WERI-Rb-1 (cell line): ENCODE measurements around the gene RTN4.

Source experiments
- DNase-seq: peaks from one replicate; pipeline ENCODE4 v3.0.0-alpha.2; 2020
- H3K27ac ChIP-seq: fragments of 250-450 bp; sonication (Bioruptor Pico); 2 replicates; pipeline ENCODE4 v1.5.1; 2020; ENCODE audit warnings: mild to moderate bottlenecking, moderate library complexity
- H3K27me3 ChIP-seq: fragments of 250-450 bp; sonication (Bioruptor Pico); 2 replicates; pipeline ENCODE4 v1.5.1; 2021; ENCODE audit warnings: mild to moderate bottlenecking, low read depth, moderate library complexity; ENCODE audit not compliant: insufficient read depth, severe bottlenecking
- H3K36me3 ChIP-seq: fragments of 250-450 bp; sonication (Bioruptor Pico); 2 replicates; pipeline ENCODE4 v1.5.1; 2020; ENCODE audit warnings: mild to moderate bottlenecking, moderate library complexity
- H3K4me3 ChIP-seq: 2 replicates; pipeline ENCODE4 v1.5.1; 2011; ENCODE audit warnings: low read depth, mild to moderate bottlenecking, control low read depth, low read length
- H3K9me3 ChIP-seq: fragments of 250-450 bp; sonication (Bioruptor Pico); 2 replicates; pipeline ENCODE4 v1.5.1; 2021; ENCODE audit warnings: mild to moderate bottlenecking, moderate library complexity; ENCODE audit not compliant: severe bottlenecking
- CTCF ChIP-seq: IDR thresholded peaks from 2 replicates; pipeline ENCODE4 v1.5.1; 2011; ENCODE audit warnings: low read depth, mild to moderate bottlenecking, control low read depth, inconsistent platforms, low read length

RTN4 gene

GRCh38 chr2:55029098-55029497, 21.2 kb downstream of the RTN4 start:
- Histone ChIP-seq H3K27me3 (no peaks in the 10 kb centered on the region), H3K4me3 (no peak overlapping the region), H3K9me3 (no peaks in the 10 kb centered on the region), H3K27ac (no peak overlapping the region), H3K36me3 (peaks cover 36% of the 10 kb centered on the region)
- no peak for DNase-seq
- no peak for TF ChIP-seq CTCF

- Histone ChIP-seq H3K9me3 (no peaks in the 10 kb centered on the region), H3K27ac (no peak overlapping the region), H3K4me3 (no peak overlapping the region), H3K27me3 (no peaks in the 10 kb centered on the region), H3K36me3 (peaks cover 42% of the 10 kb centered on the region)
- no peak for DNase-seq
- no peak for TF ChIP-seq CTCF
These were observed 23.0 kb downstream of the RTN4 start for GRCh38 chr2:55027226-55027625.

- H3K36me3 ChIP-seq: peaks cover 42% of the 10 kb centered on the region
- DNase-seq: no peak
- no peaks in the 10 kb centered on the region for H3K9me3 ChIP-seq
- H3K4me3 ChIP-seq: no peak overlapping the region
- H3K27me3 ChIP-seq: no peaks in the 10 kb centered on the region
- no peak overlapping the region for H3K27ac ChIP-seq
- no peak for TF ChIP-seq CTCF
These were observed 24.0 kb downstream of the RTN4 start for GRCh38 chr2:55026202-55026601.

GRCh38 chr2:55025627-55026026, 24.6 kb downstream of the RTN4 start:
- H3K4me3 ChIP-seq: no peak overlapping the region
- no peak for TF ChIP-seq CTCF
- H3K27me3 ChIP-seq: no peaks in the 10 kb centered on the region
- peaks cover 48% of the 10 kb centered on the region for H3K36me3 ChIP-seq
- no peak for DNase-seq
- no peak overlapping the region for H3K27ac ChIP-seq
- H3K9me3 ChIP-seq: no peaks in the 10 kb centered on the region

- H3K9me3 ChIP-seq: no peaks in the 10 kb centered on the region
- H3K27me3 ChIP-seq: no peaks in the 10 kb centered on the region
- H3K36me3 ChIP-seq: peaks cover 51% of the 10 kb centered on the region
- TF ChIP-seq CTCF: no peak
- DNase-seq: no peak
- H3K4me3 ChIP-seq: no peak overlapping the region
- no peak overlapping the region for H3K27ac ChIP-seq
These were observed 25.2 kb downstream of the RTN4 start for GRCh38 chr2:55025082-55025481.

GRCh38 chr2:55022476-55022875, 27.8 kb downstream of the RTN4 start:
- Histone ChIP-seq H3K4me3 (no peak overlapping the region), H3K27me3 (no peaks in the 10 kb centered on the region), H3K27ac (no peak overlapping the region), H3K36me3 (peaks cover 61% of the 10 kb centered on the region), H3K9me3 (no peaks in the 10 kb centered on the region)
- TF ChIP-seq CTCF: no peak
- no peak for DNase-seq
